ENCODE results near the gene ARHGAP26. TPM values are rescaled to one million over a fixed set of nuclear protein-coding genes. Genes with fewer than 3 reads are reported as not detected.

Gene ARHGAP26
- total RNA-seq, 1 donor from 2014 or later, result 17.1 TPM

GRCh38 chr5:143208365-143208641 is 438.1 kb downstream of the ARHGAP26 start:
- Histone ChIP-seq H3K4me3 (ENCODE audit: low read depth, low read length) (no peak overlapping the region), H3K27me3 (ENCODE audit: control insufficient read depth, insufficient read depth, low read length) (no peaks in the 10 kb centered on the region), H3K36me3 (ENCODE audit: control insufficient read depth, insufficient read depth, low read length) (no peaks in the 10 kb centered on the region)
- TF ChIP-seq CTCF (IDR thresholded peaks at IDR 0.05; ENCODE audit: insufficient read depth, low read length, severe bottlenecking), result no peak
- DNase-seq (ENCODE audit: low read depth) (no peak), FAIRE-seq (no peak)

- TF ChIP-seq CTCF (IDR thresholded peaks at IDR 0.05; ENCODE audit: insufficient read depth, low read length, severe bottlenecking), result no peak
- FAIRE-seq, result no peak
- H3K4me3 ChIP-seq (ENCODE audit: low read depth, low read length), result no peak overlapping the region
- no peak for DNase-seq (ENCODE audit: low read depth)
- no peaks in the 10 kb centered on the region for H3K27me3 ChIP-seq (ENCODE audit: control insufficient read depth, insufficient read depth, low read length)
- H3K36me3 ChIP-seq (ENCODE audit: control insufficient read depth, insufficient read depth, low read length), result no peaks in the 10 kb centered on the region
Observed at GRCh38 chr5:143208781-143209510, 438.8 kb downstream of the ARHGAP26 start.

GRCh38 chr5:143209881-143210395 is 439.8 kb downstream of the ARHGAP26 start:
- TF ChIP-seq CTCF (IDR thresholded peaks at IDR 0.05; ENCODE audit: insufficient read depth, low read length, severe bottlenecking), result no peak
- Histone ChIP-seq H3K4me3 (ENCODE audit: low read depth, low read length) (no peak overlapping the region), H3K27me3 (ENCODE audit: control insufficient read depth, insufficient read depth, low read length) (no peaks in the 10 kb centered on the region), H3K36me3 (ENCODE audit: control insufficient read depth, insufficient read depth, low read length) (no peaks in the 10 kb centered on the region)
- no peak for DNase-seq (ENCODE audit: low read depth)
- no peak for FAIRE-seq

- no peak overlapping the region for H3K4me3 ChIP-seq (ENCODE audit: low read depth, low read length)
- TF ChIP-seq CTCF (IDR thresholded peaks at IDR 0.05; ENCODE audit: insufficient read depth, low read length, severe bottlenecking), result no peak
- H3K36me3 ChIP-seq (ENCODE audit: control insufficient read depth, insufficient read depth, low read length), result no peaks in the 10 kb centered on the region
- no peaks in the 10 kb centered on the region for H3K27me3 ChIP-seq (ENCODE audit: control insufficient read depth, insufficient read depth, low read length)
- no peak for FAIRE-seq
- DNase-seq (ENCODE audit: low read depth), result no peak
Observed at GRCh38 chr5:143210576-143210975, 440.4 kb downstream of the ARHGAP26 start.

GRCh38 chr5:143212261-143212660 is 442.1 kb downstream of the ARHGAP26 start:
- H3K27me3 ChIP-seq (ENCODE audit: control insufficient read depth, insufficient read depth, low read length), result no peaks in the 10 kb centered on the region
- DNase-seq (ENCODE audit: low read depth) (no peak), FAIRE-seq (no peak)
- no peak for TF ChIP-seq CTCF (IDR thresholded peaks at IDR 0.05; ENCODE audit: insufficient read depth, low read length, severe bottlenecking)
- no peaks in the 10 kb centered on the region for H3K36me3 ChIP-seq (ENCODE audit: control insufficient read depth, insufficient read depth, low read length)
- H3K4me3 ChIP-seq (ENCODE audit: low read depth, low read length), result no peak overlapping the region

Measured in bronchial epithelial cell (primary cell).